DOHH2 (cell line): ENCODE measurements around the gene TMEM132A.

Experiments
- EZH2phosphoT487 ChIP-seq: fragments of 200-600 bp; sonication (generic); IDR thresholded peaks from 2 replicates; pipeline ENCODE4 v1.6.1; 2017; ENCODE audit warnings: borderline replicate concordance, mild to moderate bottlenecking, antibody characterized with exemption, low read length, moderate library complexity, mixed read lengths
- TF ChIP-seq, protein P1 (sequence below): fragments of 200-600 bp; sonication (generic); IDR thresholded peaks from one replicate; pipeline ENCODE4 v1.5.1; 2014; ENCODE audit warnings: antibody characterized with exemption, mild to moderate bottlenecking, low read depth, low read length; ENCODE audit not compliant: poor library complexity, severe bottlenecking

GRCh38 chr11:60925868-60926267 is 1.6 kb downstream of the TMEM132A start:
- TF ChIP-seq, protein P1, sequence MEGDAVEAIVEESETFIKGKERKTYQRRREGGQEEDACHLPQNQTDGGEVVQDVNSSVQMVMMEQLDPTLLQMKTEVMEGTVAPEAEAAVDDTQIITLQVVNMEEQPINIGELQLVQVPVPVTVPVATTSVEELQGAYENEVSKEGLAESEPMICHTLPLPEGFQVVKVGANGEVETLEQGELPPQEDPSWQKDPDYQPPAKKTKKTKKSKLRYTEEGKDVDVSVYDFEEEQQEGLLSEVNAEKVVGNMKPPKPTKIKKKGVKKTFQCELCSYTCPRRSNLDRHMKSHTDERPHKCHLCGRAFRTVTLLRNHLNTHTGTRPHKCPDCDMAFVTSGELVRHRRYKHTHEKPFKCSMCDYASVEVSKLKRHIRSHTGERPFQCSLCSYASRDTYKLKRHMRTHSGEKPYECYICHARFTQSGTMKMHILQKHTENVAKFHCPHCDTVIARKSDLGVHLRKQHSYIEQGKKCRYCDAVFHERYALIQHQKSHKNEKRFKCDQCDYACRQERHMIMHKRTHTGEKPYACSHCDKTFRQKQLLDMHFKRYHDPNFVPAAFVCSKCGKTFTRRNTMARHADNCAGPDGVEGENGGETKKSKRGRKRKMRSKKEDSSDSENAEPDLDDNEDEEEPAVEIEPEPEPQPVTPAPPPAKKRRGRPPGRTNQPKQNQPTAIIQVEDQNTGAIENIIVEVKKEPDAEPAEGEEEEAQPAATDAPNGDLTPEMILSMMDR = no peak
- TF ChIP-seq EZH2phosphoT487 = no peak
